ENCODE measurements around the gene ESF1. TPM values are rescaled to one million over a fixed set of nuclear protein-coding genes. Genes with fewer than 3 reads are reported as not detected.

Gene ESF1
- total RNA-seq, 2 donors from 2014 or later = 12.2 to 13.2 TPM

- DNase-seq = no peak
- H3K9me3 Mint-ChIP-seq = peaks cover 0 to 1% of the 10 kb centered on the region in 2 donors
- H3K36me3 Mint-ChIP-seq (ENCODE audit: insufficient read depth in 2 of 2) = no peaks in the 10 kb centered on the region
- H3K4me1 Mint-ChIP-seq (ENCODE audit: low read depth) = no peaks in the 10 kb centered on the region
- no peak overlapping the region for H3K27ac Mint-ChIP-seq
- no peak for ATAC-seq (replicated peaks in 1 of 2)
- peaks cover 3% of the 10 kb centered on the region for H3K27me3 Mint-ChIP-seq (ENCODE audit: low read depth)
- H3K4me3 Mint-ChIP-seq = no peak overlapping the region
Measured at GRCh38 chr20:13677241-13677640, 107.5 kb downstream of the ESF1 start.

GRCh38 chr20:13676682-13677081, 108.0 kb downstream of the ESF1 start:
- Mint-ChIP-seq H3K4me3 (no peak overlapping the region), H3K36me3 (ENCODE audit: insufficient read depth in 2 of 2) (no peaks in the 10 kb centered on the region), H3K27me3 (ENCODE audit: low read depth) (peaks cover 8% of the 10 kb centered on the region), H3K9me3 (peaks cover 0 to 1% of the 10 kb centered on the region in 2 donors), H3K27ac (no peak overlapping the region), H3K4me1 (ENCODE audit: low read depth) (no peaks in the 10 kb centered on the region)
- no peak for ATAC-seq (replicated peaks in 1 of 2)
- no peak for DNase-seq

GRCh38 chr20:13672690-13673089, 112.0 kb downstream of the ESF1 start:
- DNase-seq (no peak), ATAC-seq (replicated peaks in 1 of 2) (no peak)
- Mint-ChIP-seq H3K4me1 (ENCODE audit: low read depth) (no peaks in the 10 kb centered on the region), H3K9me3 (peaks cover 0 to 1% of the 10 kb centered on the region in 2 donors), H3K4me3 (no peak overlapping the region), H3K27ac (no peak overlapping the region), H3K27me3 (ENCODE audit: low read depth) (peaks cover 13% of the 10 kb centered on the region), H3K36me3 (ENCODE audit: insufficient read depth in 2 of 2) (no peaks in the 10 kb centered on the region)

- Mint-ChIP-seq H3K27ac (no peak overlapping the region), H3K27me3 (ENCODE audit: low read depth) (peaks cover 13% of the 10 kb centered on the region), H3K4me1 (ENCODE audit: low read depth) (no peaks in the 10 kb centered on the region), H3K4me3 (no peak overlapping the region), H3K9me3 (peaks cover 0 to 1% of the 10 kb centered on the region in 2 donors), H3K36me3 (ENCODE audit: insufficient read depth in 2 of 2) (no peaks in the 10 kb centered on the region)
- ATAC-seq (replicated peaks in 1 of 2) = no peak
- DNase-seq = no peak
Measured at GRCh38 chr20:13671916-13672378, 112.8 kb downstream of the ESF1 start.

GRCh38 chr20:13671512-13671911, 113.2 kb downstream of the ESF1 start:
- Mint-ChIP-seq H3K27me3 (ENCODE audit: low read depth) (peaks cover 13% of the 10 kb centered on the region), H3K4me1 (ENCODE audit: low read depth) (no peaks in the 10 kb centered on the region), H3K36me3 (ENCODE audit: insufficient read depth in 2 of 2) (no peaks in the 10 kb centered on the region), H3K27ac (no peak overlapping the region), H3K9me3 (peaks cover 0 to 1% of the 10 kb centered on the region in 2 donors), H3K4me3 (no peak overlapping the region)
- ATAC-seq (replicated peaks in 1 of 2) = no peak
- DNase-seq = no peak

- DNase-seq (no peak), ATAC-seq (replicated peaks in 1 of 2) (no peak)
- no peak overlapping the region for H3K27ac Mint-ChIP-seq
- peaks cover 0 to 1% of the 10 kb centered on the region in 2 donors for H3K9me3 Mint-ChIP-seq
- H3K4me1 Mint-ChIP-seq (ENCODE audit: low read depth) = no peaks in the 10 kb centered on the region
- H3K36me3 Mint-ChIP-seq (ENCODE audit: insufficient read depth in 2 of 2) = no peaks in the 10 kb centered on the region
- H3K27me3 Mint-ChIP-seq (ENCODE audit: low read depth) = peaks cover 13% of the 10 kb centered on the region
- H3K4me3 Mint-ChIP-seq = no peak overlapping the region
Measured at GRCh38 chr20:13670160-13670559, 114.6 kb downstream of the ESF1 start.

- no peaks in the 10 kb centered on the region for H3K9me3 Mint-ChIP-seq
- DNase-seq = no peak
- H3K4me3 Mint-ChIP-seq = no peak overlapping the region
- H3K27me3 Mint-ChIP-seq (ENCODE audit: low read depth) = peaks cover 14% of the 10 kb centered on the region
- H3K4me1 Mint-ChIP-seq (ENCODE audit: low read depth) = no peaks in the 10 kb centered on the region
- no peak for ATAC-seq (replicated peaks in 1 of 2)
- no peaks in the 10 kb centered on the region for H3K36me3 Mint-ChIP-seq (ENCODE audit: insufficient read depth in 2 of 2)
- H3K27ac Mint-ChIP-seq = no peak overlapping the region
Measured at GRCh38 chr20:13665709-13666395, 118.9 kb downstream of the ESF1 start.

Other genes starting within 250 kb of the ESF1 start
- gene TASP1, start 146.0 kb downstream of the ESF1 start, total RNA-seq = 1 to 10 TPM; 8.9 to 9.8 TPM
- gene NDUFAF5, start 109 bp upstream of the ESF1 start, total RNA-seq = 10 to 100 TPM; 30.4 to 32.9 TPM
- not detected for gene SEL1L2, start 205.7 kb upstream of the ESF1 start, total RNA-seq
- gene MACROD2, start 210.6 kb upstream of the ESF1 start, total RNA-seq = not detected

All from activated T-cell treated with anti-CD3 and anti-CD28 coated beads, Interleukin-2, amount 50 U/mL, for 72 hours (primary cell).